Right lobe of liver (tissue), 6 donors: ENCODE measurements around the gene HOMER2. TPM values are rescaled to one million over a fixed set of nuclear protein-coding genes. Genes with fewer than 3 reads are reported as not detected.
A peak's percentile ranks its signal among the peaks of the same experiment; 100 is the strongest.

ENCODE experiments used
- ATAC-seq, 4 donors: fragments of 200-7000 bp; cut with Tn5 transposase; one replicate each; pipeline ENCODE4 v1.9.1; 2020; ENCODE audit warnings: mild to moderate bottlenecking in 4 of 4, moderate library complexity in 4 of 4
- DNase-seq, 3 donors: peaks; one replicate each; pipeline ENCODE4 v3.0.0-alpha.2; 2020
- H3K27ac ChIP-seq, 3 donors: fragments of 200-600 bp; one replicate each; pipeline ENCODE4 v1.8.0; 2022
- H3K27me3 ChIP-seq, 2 donors: fragments of 200-600 bp; one replicate each; pipeline ENCODE4 v1.8.0; 2022
- H3K36me3 ChIP-seq, 4 donors: fragments of 200-600 bp; sonication (generic) in 1 of 4; one replicate each; pipeline versions ENCODE4 v1.5.1 to v1.8.0; 2017 to 2022; ENCODE audit warnings: control low read depth in 1 of 4
- H3K4me1 ChIP-seq, 4 donors: fragments of 200-600 bp; sonication (generic) in 1 of 4; one replicate each; pipeline versions ENCODE4 v1.5.1 to v1.8.0; 2017 to 2022; ENCODE audit warnings: control low read depth in 1 of 4
- H3K4me3 ChIP-seq, 3 donors: fragments of 200-600 bp; one replicate each; pipeline ENCODE4 v1.8.0; 2022
- H3K9me3 ChIP-seq, 4 donors: fragments of 200-600 bp; sonication (generic) in 1 of 4; one replicate each; pipeline versions ENCODE4 v1.5.1 to v1.8.0; 2017 to 2022; ENCODE audit warnings: control low read depth in 1 of 4
- CTCF ChIP-seq, 4 donors: fragments of 200-600 bp in 3 of 4; fragments of 450-650 bp in 1 of 4; IDR thresholded peaks; one replicate each; pipeline versions ENCODE4 v1.5.1 to v1.8.0; 2016 to 2022; ENCODE audit warnings: antibody characterized with exemption in 4 of 4, mild to moderate bottlenecking in 2 of 4
- POLR2A ChIP-seq: fragments of 450-650 bp; IDR thresholded peaks from one replicate; pipeline ENCODE4 v1.6.1; 2017; ENCODE audit warnings: antibody characterized with exemption, mild to moderate bottlenecking
- WGBS: methylation state at CpG from one replicate; pipeline ENCODE4 v1.1.6; 2018; ENCODE audit warnings: low coverage, low lambda C conversion rate; ENCODE audit not compliant: insufficient coverage; ENCODE audit errors: missing lambda C conversion rate; 5-methylcytosine and 5-hydroxymethylcytosine counted together
- intact Hi-C, 2 donors: fragments of 100-400 bp; cut with DNase I; formaldehyde crosslinking; loops; one replicate each; pipeline versions ENCODE4 v1.11.2 to v1.14.1; 2022
- total RNA-seq, 6 experiments: library from RNA; depleted of rRNA in 2 of 6; stranded (reverse); fragments of >200 nt in 2 of 6; fragmentation: NEBNext Ultra II Directional in 3 of 6; extraction: Animal tissue kit (Norgen Biotek cat#: 25700) in 3 of 6; gene quantifications; one replicate each; pipeline versions ENCODE4 v1.1.0 to v1.2.4, GENCODE V29; 2016 to 2023
- donor health status: DM: no; HTN: yes; CAD: no.
- donor health status: DM: no; HTN: no; CAD: no.
- donor health status: DM: no; HTN: no; CAD: no.
- donor health status: DM: no; HTN: yes; CAD: no.
- donor health status: DM: no; HTN: yes; CAD: no.

Gene HOMER2
- total RNA-seq, 6 experiments from 2014 or later = 16.8 to 66.2 (median 60.7) TPM

DNA sequence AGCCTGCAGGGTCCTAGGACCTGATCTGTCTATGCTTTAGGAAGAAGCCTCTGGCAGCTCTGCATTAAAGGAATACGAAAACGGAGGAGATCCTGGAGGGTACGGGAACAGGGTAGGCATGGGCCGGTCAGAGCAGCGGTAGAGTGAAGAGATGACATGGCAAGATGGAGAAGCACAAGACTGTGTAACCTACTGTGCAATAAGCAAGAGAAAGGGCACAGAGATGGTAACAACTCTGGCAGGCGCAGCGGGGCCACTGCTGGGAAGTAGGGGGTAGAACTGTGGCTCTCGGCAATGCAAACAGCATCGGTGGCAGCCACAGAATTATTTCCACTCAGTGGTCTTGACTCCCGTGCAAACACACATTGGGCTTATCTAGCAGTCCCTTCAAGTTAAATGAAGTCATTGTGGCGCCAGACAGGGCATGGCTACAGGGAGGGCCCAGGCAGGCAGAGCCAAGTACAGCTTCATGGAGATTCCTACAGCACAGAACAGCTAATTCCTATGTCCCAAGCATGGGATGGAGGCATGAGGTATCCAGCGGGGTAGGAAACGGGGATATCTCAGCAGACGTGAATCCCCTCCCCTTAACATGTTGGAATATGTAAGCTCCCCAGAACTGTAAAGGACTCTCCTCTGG, 114.3 kb downstream of the HOMER2 start:
- DNase-seq (no peak), ATAC-seq (peak in 1 of 4 donors; percentile 18)
- H3K27me3 ChIP-seq = no peaks in the 10 kb centered on the region
- intact Hi-C loops = no loop called here
- TF ChIP-seq POLR2A = no peak
- no peak for TF ChIP-seq CTCF (IDR thresholded peaks at IDR 0.05)
- H3K4me3 ChIP-seq = no peak overlapping the region
- H3K27ac ChIP-seq = no peak overlapping the region
- H3K36me3 ChIP-seq = peaks cover 5 to 40% (median 15%) of the 10 kb centered on the region in 4 donors
- H3K9me3 ChIP-seq = no peaks in the 10 kb centered on the region
- 97% methylated on average over 6 of the region's 14 CpGs for WGBS
- peaks cover 0 to 3% (median under 1%) of the 10 kb centered on the region in 4 donors for H3K4me1 ChIP-seq

DNA sequence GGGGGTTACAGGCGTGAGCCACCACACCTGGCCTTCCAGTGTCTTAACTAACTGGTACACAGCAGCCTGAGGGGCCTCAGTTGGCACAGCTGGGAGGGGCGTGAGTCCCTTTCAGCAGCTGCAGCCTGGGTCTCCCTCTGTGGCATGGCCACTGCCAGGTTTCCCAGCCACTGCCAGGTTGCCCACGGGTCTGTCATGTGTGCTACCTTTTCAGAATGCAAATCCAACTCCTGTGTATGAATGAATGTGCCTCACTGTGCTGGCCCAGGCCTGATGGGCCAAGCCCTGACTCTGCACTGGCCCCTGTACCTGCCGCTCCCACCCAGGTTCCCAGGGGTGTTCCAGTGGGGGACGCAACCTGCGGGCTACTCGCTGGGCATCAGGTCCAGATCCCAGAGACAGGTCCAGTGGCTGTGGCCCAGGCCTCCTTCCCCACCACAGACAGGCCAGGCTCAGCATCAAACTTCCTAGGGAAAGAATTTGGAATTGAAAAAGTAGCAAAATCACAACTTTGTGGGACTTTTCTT, 117.1 kb downstream of the HOMER2 start:
- TF ChIP-seq CTCF (IDR thresholded peaks at IDR 0.05) (no peak), POLR2A (no peak)
- intact Hi-C loops = no loop called here
- no peaks in the 10 kb centered on the region for H3K9me3 ChIP-seq
- H3K4me3 ChIP-seq = no peak overlapping the region
- no peak for DNase-seq
- H3K27ac ChIP-seq = no peak overlapping the region
- H3K4me1 ChIP-seq = peaks cover 0 to 26% (median 16%) of the 10 kb centered on the region in 4 donors
- H3K36me3 ChIP-seq = peaks cover 8 to 63% (median 17%) of the 10 kb centered on the region in 4 donors
- H3K27me3 ChIP-seq = no peaks in the 10 kb centered on the region
- 100% methylated on average over 1 of the region's 7 CpGs for WGBS
- no peak for ATAC-seq

DNA sequence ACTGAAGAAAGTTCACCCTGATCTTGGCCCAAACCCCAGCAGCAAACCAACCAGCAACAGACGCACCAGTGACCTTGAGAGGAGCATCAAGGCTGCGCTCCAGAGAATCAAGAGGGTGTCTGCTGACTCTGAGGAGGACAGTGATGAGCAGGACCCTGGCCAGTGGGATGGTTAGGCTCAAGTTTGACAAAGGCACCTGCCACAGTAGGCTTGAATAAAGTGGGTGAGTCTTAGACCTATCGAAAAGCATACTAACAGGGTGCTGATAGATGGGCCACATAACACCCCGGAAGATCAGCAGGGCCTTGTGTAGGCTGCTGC, 119.2 kb downstream of the HOMER2 start:
- intact Hi-C loops = no loop called here
- TF ChIP-seq POLR2A (no peak), CTCF (IDR thresholded peaks at IDR 0.05) (no peak)
- Histone ChIP-seq H3K4me3 (no peak overlapping the region), H3K4me1 (peaks cover 0 to 35% (median 19%) of the 10 kb centered on the region in 4 donors), H3K27me3 (no peaks in the 10 kb centered on the region), H3K36me3 (peaks cover 11 to 75% (median 18%) of the 10 kb centered on the region in 4 donors), H3K27ac (peak overlapping the region in 2 of 3 donors; percentile 26 to 52), H3K9me3 (no peaks in the 10 kb centered on the region)
- ATAC-seq (no peak), DNase-seq (no peak)
- WGBS = 67% methylated on average over 3 of the region's 4 CpGs

- H3K4me1 ChIP-seq = peaks cover 0 to 40% (median 23%) of the 10 kb centered on the region in 4 donors
- 28% methylated on average over 9 of the region's 13 CpGs for WGBS
- H3K9me3 ChIP-seq = no peaks in the 10 kb centered on the region
- H3K27me3 ChIP-seq = no peaks in the 10 kb centered on the region
- ATAC-seq (peak in 2 of 4 donors; percentile 10 to 58), DNase-seq (no peak)
- no peak overlapping the region for H3K4me3 ChIP-seq
- TF ChIP-seq CTCF (IDR thresholded peaks at IDR 0.05) = no peak
- no peak for TF ChIP-seq POLR2A
- intact Hi-C loops = no loop called here
- peaks cover 11 to 81% (median 19%) of the 10 kb centered on the region in 4 donors for H3K36me3 ChIP-seq
- H3K27ac ChIP-seq = peak overlapping the region in 2 of 3 donors; percentile 26 to 52
Observed at GRCh38 chr15:82832601-82833361, 119.7 kb downstream of the HOMER2 start.
